IMR-90 (cell line): ENCODE results near the gene TM7SF3. TPM values are rescaled to one million over a fixed set of nuclear protein-coding genes. Genes with fewer than 3 reads are reported as not detected.

ENCODE experiments used
- ATAC-seq: fragments of 200-7000 bp; cut with Tn5 transposase; 2 replicates; pipeline ENCODE4 v1.9.1; 2020; ENCODE audit warnings: low read depth, mild to moderate bottlenecking, moderate library complexity
- BruUV-seq: library from RNA; stranded (reverse); fragments of 400-500 nt; replicated peaks from 2 replicates; lab custom pipeline; 2021; lab: Mats Ljungman, UMichigan
- CTCF ChIA-PET: fragments of 300-600 bp; formaldehyde crosslinking; extraction: SDS; loops from one replicate; lab custom pipeline; 2021; ENCODE audit warnings: antibody characterized with exemption; lab: Yijun Ruan, JAX
- POLR2A ChIA-PET: fragments of 300-600 bp; sonication (Branson Sonifier 250); formaldehyde crosslinking; loops from one replicate; lab custom pipeline; 2022; ENCODE audit warnings: antibody characterized with exemption; ENCODE audit not compliant: unreplicated experiment; lab: Charles Lee
- DNase-seq: peaks from one replicate; pipeline ENCODE4 v3.0.0; 2013
- H2AFZ ChIP-seq: replicated peaks from 2 replicates; pipeline ENCODE3; 2013; ENCODE audit warnings: low read length, mild to moderate bottlenecking; ENCODE audit not compliant: poor library complexity
- H2AK5ac ChIP-seq: 2 replicates; pipeline ENCODE4 v1.6.1; 2013; ENCODE audit warnings: low read depth, low read length, inconsistent platforms
- H2AK9ac ChIP-seq: replicated peaks from 2 replicates; pipeline ENCODE3; 2013; ENCODE audit warnings: mild to moderate bottlenecking, low read depth, low read length, moderate library complexity; ENCODE audit not compliant: poor library complexity
- H2BK120ac ChIP-seq: 2 replicates; pipeline ENCODE4 v1.6.1; 2013; ENCODE audit warnings: low read depth, low read length, inconsistent platforms
- H2BK15ac ChIP-seq: 3 replicates; pipeline ENCODE4 v1.6.1; 2013; ENCODE audit warnings: low read depth, low read length, inconsistent platforms
- H2BK20ac ChIP-seq: 2 replicates; pipeline ENCODE4 v1.6.1; 2013; ENCODE audit warnings: low read depth, mild to moderate bottlenecking, inconsistent platforms, low read length, moderate library complexity
- H2BK5ac ChIP-seq: 2 replicates; pipeline ENCODE4 v1.6.1; 2013; ENCODE audit warnings: mild to moderate bottlenecking, low read depth, low read length, inconsistent platforms; ENCODE audit not compliant: poor library complexity, severe bottlenecking
- H3K14ac ChIP-seq: replicated peaks from 2 replicates; pipeline ENCODE4 v1.6.1; 2013; ENCODE audit warnings: low read depth, low read length, inconsistent platforms
- H3K18ac ChIP-seq: 2 replicates; pipeline ENCODE4 v1.6.1; 2013; ENCODE audit warnings: low read depth, low read length, control low read depth
- H3K23ac ChIP-seq: 2 replicates; pipeline ENCODE4 v1.6.1; 2013; ENCODE audit warnings: low read depth, low read length, inconsistent platforms
- H3K27ac ChIP-seq: 2 replicates; pipeline ENCODE4 v1.5.1; 2013; ENCODE audit warnings: mild to moderate bottlenecking, control low read depth, low read length; ENCODE audit not compliant: insufficient read depth
- H3K27me3 ChIP-seq: 2 replicates; pipeline ENCODE4 v1.6.1; 2013; ENCODE audit warnings: low read length; ENCODE audit not compliant: control insufficient read depth, insufficient read depth
- H3K36me3 ChIP-seq: 2 replicates; pipeline ENCODE4 v1.6.1; 2013; ENCODE audit warnings: low read length, mixed read lengths; ENCODE audit not compliant: control insufficient read depth, insufficient read depth
- H3K4ac ChIP-seq: 2 replicates; pipeline ENCODE4 v1.6.1; 2013; ENCODE audit warnings: low read depth, low read length, inconsistent platforms
- H3K4me1 ChIP-seq: 2 replicates; pipeline ENCODE4 v1.6.1; 2013; ENCODE audit warnings: low read length, mixed read lengths; ENCODE audit not compliant: control insufficient read depth, insufficient read depth
- H3K4me2 ChIP-seq: 2 replicates; pipeline ENCODE4 v1.6.1; 2013; ENCODE audit warnings: low read depth, mild to moderate bottlenecking, control low read depth, low read length, moderate library complexity
- H3K4me3 ChIP-seq: 2 replicates; pipeline ENCODE4 v1.5.1; 2013; ENCODE audit warnings: low read depth, mild to moderate bottlenecking, control low read depth, low read length, moderate library complexity; ENCODE audit not compliant: insufficient read depth
- H3K56ac ChIP-seq: 2 replicates; pipeline ENCODE4 v1.6.1; 2013; ENCODE audit warnings: low read length, inconsistent platforms; ENCODE audit not compliant: insufficient read depth; ENCODE audit errors: extremely low read depth
- H3K79me1 ChIP-seq, 2 experiments: 2 replicates each; pipeline ENCODE4 v1.6.1; 2013; ENCODE audit warnings: low read length in 2 of 2, inconsistent platforms in 1 of 2, low read depth in 1 of 2
- H3K9ac ChIP-seq: 2 replicates; pipeline ENCODE4 v1.6.1; 2013; ENCODE audit warnings: low read depth, low read length, control low read depth
- H3K9me1 ChIP-seq: 2 replicates; pipeline ENCODE4 v1.6.1; 2013; ENCODE audit warnings: low read length, inconsistent platforms; ENCODE audit not compliant: insufficient read depth
- H3K9me3 ChIP-seq: 2 replicates; pipeline ENCODE4 v1.6.1; 2013; ENCODE audit warnings: low read length; ENCODE audit not compliant: control insufficient read depth, insufficient read depth
- H4K20me1 ChIP-seq: 2 replicates; pipeline ENCODE4 v1.6.1; 2013; ENCODE audit warnings: low read length, inconsistent platforms; ENCODE audit not compliant: insufficient read depth
- H4K5ac ChIP-seq: 2 replicates; pipeline ENCODE4 v1.6.1; 2013; ENCODE audit warnings: mild to moderate bottlenecking, low read depth, low read length, control low read depth
- H4K8ac ChIP-seq, 2 experiments: 2 replicates each; pipeline ENCODE4 v1.6.1; 2013; ENCODE audit warnings: low read depth in 2 of 2, low read length in 2 of 2, control low read depth in 1 of 2, inconsistent platforms in 1 of 2
- H4K91ac ChIP-seq: 2 replicates; pipeline ENCODE4 v1.6.1; 2013; ENCODE audit warnings: low read depth, low read length, inconsistent platforms; ENCODE audit not compliant: insufficient read depth
- BHLHE40 ChIP-seq: fragments of 150-350 bp; IDR thresholded peaks from 2 replicates; pipeline ENCODE4 v1.6.1; 2016; ENCODE audit warnings: mild to moderate bottlenecking, low read depth, low read length
- CEBPB ChIP-seq: IDR thresholded peaks from 2 replicates; pipeline ENCODE4 v1.6.1; 2012; ENCODE audit warnings: low read depth, low read length, improper control_type of control experiment
- CHD1 ChIP-seq: IDR thresholded peaks from 2 replicates; pipeline ENCODE4 v1.6.1; 2012; ENCODE audit warnings: low read depth, low read length, improper control_type of control experiment
- FOS ChIP-seq: fragments of 150-350 bp; IDR thresholded peaks from 2 replicates; pipeline ENCODE4 v1.6.1; 2016; ENCODE audit warnings: low read depth, low read length
- MAFK ChIP-seq: IDR thresholded peaks from 2 replicates; pipeline ENCODE4 v1.6.1; 2012; ENCODE audit warnings: low read depth, low read length, improper control_type of control experiment
- MAZ ChIP-seq: IDR thresholded peaks from 2 replicates; pipeline ENCODE4 v1.6.1; 2012; ENCODE audit warnings: low read depth, mild to moderate bottlenecking, low read length, improper control_type of control experiment, moderate library complexity, borderline replicate concordance
- MXI1 ChIP-seq: IDR thresholded peaks from 2 replicates; pipeline ENCODE4 v1.6.1; 2012; ENCODE audit warnings: low read depth, mild to moderate bottlenecking, low read length, moderate library complexity, borderline replicate concordance
- NFE2L2 ChIP-seq: fragments of 150-350 bp; IDR thresholded peaks from 2 replicates; pipeline ENCODE4 v1.6.1; 2016; ENCODE audit warnings: low read depth, mild to moderate bottlenecking, low read length
- POLR2A ChIP-seq: IDR thresholded peaks from 2 replicates; pipeline ENCODE4 v1.6.1; 2012; ENCODE audit warnings: mild to moderate bottlenecking, low read depth, low read length
- RAD21 ChIP-seq: IDR thresholded peaks from 2 replicates; pipeline ENCODE4 v1.6.1; 2012; ENCODE audit warnings: low read length, improper control_type of control experiment
- RCOR1 ChIP-seq: IDR thresholded peaks from 2 replicates; pipeline ENCODE4 v1.6.1; 2012; ENCODE audit warnings: mild to moderate bottlenecking, low read length, improper control_type of control experiment; ENCODE audit not compliant: insufficient replicate concordance
- RFX5 ChIP-seq: IDR thresholded peaks from 2 replicates; pipeline ENCODE4 v1.8.0; 2012; ENCODE audit warnings: low read depth, mild to moderate bottlenecking, low read length, moderate library complexity
- SMC3 ChIP-seq: fragments of 150-350 bp; IDR thresholded peaks from 2 replicates; pipeline ENCODE4 v1.6.1; 2016; ENCODE audit warnings: low read depth, mild to moderate bottlenecking, antibody characterized with exemption, low read length, moderate library complexity
- WGBS, 2 experiments: methylation state at CpG; one replicate each; pipeline versions ENCODE4 v1.1.5 to v1.1.7; 2013; ENCODE audit warnings: missing lambda C conversion rate in 2 of 2; ENCODE audit not compliant: insufficient read length in 1 of 2; ENCODE audit errors: extremely low coverage in 2 of 2; 5-methylcytosine and 5-hydroxymethylcytosine counted together
- dilution Hi-C: fragments of 300-500 bp; cut with HindIII; formaldehyde crosslinking; loops from one replicate; pipeline ENCODE4 v1.14.3; 2018; ENCODE audit warnings: low sequenced_read_pairs; ENCODE audit not compliant: unreplicated experiment
- in situ Hi-C: fragments of 300-500 bp; cut with MboI; formaldehyde crosslinking; loops from 3 replicates; pipeline ENCODE4 v1.14.3; 2019; ENCODE audit warnings: low sequenced_read_pairs, inconsistent platforms, mixed read lengths
- intact Hi-C: fragments of 100-400 bp; cut with micrococcal nuclease; formaldehyde crosslinking; loops from 2 replicates; pipeline ENCODE4 v1.10.0; 2022
- polyA plus RNA-seq, 3 experiments: library from polyadenylated mRNA; depleted of rRNA; stranded (reverse); fragments of >200 nt; gene quantifications; 2 replicates each; pipeline ENCODE4 v1.2.3, GENCODE V29; 2012; ENCODE audit warnings: low replicate concordance in 1 of 3
- total RNA-seq: library from RNA; depleted of rRNA; stranded (reverse); fragments of >200 nt; gene quantifications from 2 replicates; pipeline ENCODE4 v1.2.3, GENCODE V29; 2012
- TF ChIP-seq, protein P1 (sequence below): fragments of 150-350 bp; IDR thresholded peaks from 2 replicates; pipeline ENCODE4 v1.6.1; 2017; ENCODE audit warnings: mild to moderate bottlenecking, antibody characterized with exemption, low read length, low read depth
- TF ChIP-seq, protein P2 (sequence below): fragments of 150-350 bp; IDR thresholded peaks from 2 replicates; pipeline ENCODE4 v1.6.1; 2016; ENCODE audit warnings: low read depth, mild to moderate bottlenecking, low read length, moderate library complexity, borderline replicate concordance
- TF ChIP-seq, protein P3 (sequence below): conservative IDR thresholded peaks from 2 replicates; pipeline ENCODE4 v1.5.1; 2012; ENCODE audit warnings: mild to moderate bottlenecking, low read depth, low read length, improper control_type of control experiment

TM7SF3 gene
- total and polyA plus RNA-seq, 2 of the 4 experiments (the other 2 are of a cell fraction) = 35.3 to 46.6 TPM

DNA sequence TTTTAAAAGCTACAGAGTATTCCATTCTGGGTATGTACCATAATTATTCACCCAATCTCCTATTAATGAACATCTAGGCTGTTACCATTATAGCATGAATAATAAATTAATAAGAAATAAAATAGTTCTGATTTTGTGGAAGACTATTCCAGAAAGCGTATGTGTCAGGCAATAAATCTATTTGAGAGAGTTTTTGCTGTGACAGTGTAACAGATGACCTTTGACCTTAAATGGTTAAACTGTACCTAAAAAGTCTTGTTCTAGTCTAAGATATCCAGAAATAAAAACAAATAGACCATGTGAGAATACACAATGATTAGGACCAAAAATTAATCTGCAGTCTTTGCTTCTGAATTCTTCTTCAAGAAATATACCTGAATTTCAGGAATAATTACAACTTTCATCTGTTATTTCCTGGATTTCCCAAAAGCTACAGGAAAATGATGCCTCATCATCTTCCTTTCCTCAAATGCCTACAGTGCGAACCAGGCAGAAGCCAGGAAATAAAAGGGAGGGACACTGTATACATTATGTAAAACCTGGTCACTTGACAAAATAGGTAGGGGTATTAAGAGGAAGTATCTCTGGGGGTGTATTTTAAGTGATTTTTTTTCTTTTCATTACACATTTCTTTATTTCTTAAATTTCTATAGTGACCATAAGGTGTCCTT, 7.3 kb downstream of the TM7SF3 start:
- no peak overlapping the region for H3K4ac ChIP-seq
- BruUV-seq = no TSS peak
- no peak overlapping the region for H2BK120ac ChIP-seq
- no peak overlapping the region for H2AFZ ChIP-seq
- H3K23ac ChIP-seq = no peak overlapping the region
- no peak for DNase-seq
- peaks cover 7 to 32% of the 10 kb centered on the region in 2 experiments for H3K79me1 ChIP-seq
- TF ChIP-seq CEBPB (no peak), POLR2A (no peak), RFX5 (no peak), RCOR1 (no peak), MAZ (no peak), NFE2L2 (no peak), MXI1 (no peak), FOS (no peak), BHLHE40 (no peak), MAFK (no peak), RAD21 (no peak), CHD1 (no peak), SMC3 (no peak)
- TF ChIP-seq, protein P1, sequence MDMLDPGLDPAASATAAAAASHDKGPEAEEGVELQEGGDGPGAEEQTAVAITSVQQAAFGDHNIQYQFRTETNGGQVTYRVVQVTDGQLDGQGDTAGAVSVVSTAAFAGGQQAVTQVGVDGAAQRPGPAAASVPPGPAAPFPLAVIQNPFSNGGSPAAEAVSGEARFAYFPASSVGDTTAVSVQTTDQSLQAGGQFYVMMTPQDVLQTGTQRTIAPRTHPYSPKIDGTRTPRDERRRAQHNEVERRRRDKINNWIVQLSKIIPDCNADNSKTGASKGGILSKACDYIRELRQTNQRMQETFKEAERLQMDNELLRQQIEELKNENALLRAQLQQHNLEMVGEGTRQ = no peak
- TF ChIP-seq, protein P2, sequence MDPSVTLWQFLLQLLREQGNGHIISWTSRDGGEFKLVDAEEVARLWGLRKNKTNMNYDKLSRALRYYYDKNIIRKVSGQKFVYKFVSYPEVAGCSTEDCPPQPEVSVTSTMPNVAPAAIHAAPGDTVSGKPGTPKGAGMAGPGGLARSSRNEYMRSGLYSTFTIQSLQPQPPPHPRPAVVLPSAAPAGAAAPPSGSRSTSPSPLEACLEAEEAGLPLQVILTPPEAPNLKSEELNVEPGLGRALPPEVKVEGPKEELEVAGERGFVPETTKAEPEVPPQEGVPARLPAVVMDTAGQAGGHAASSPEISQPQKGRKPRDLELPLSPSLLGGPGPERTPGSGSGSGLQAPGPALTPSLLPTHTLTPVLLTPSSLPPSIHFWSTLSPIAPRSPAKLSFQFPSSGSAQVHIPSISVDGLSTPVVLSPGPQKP = no peak
- TF ChIP-seq, protein P3, sequence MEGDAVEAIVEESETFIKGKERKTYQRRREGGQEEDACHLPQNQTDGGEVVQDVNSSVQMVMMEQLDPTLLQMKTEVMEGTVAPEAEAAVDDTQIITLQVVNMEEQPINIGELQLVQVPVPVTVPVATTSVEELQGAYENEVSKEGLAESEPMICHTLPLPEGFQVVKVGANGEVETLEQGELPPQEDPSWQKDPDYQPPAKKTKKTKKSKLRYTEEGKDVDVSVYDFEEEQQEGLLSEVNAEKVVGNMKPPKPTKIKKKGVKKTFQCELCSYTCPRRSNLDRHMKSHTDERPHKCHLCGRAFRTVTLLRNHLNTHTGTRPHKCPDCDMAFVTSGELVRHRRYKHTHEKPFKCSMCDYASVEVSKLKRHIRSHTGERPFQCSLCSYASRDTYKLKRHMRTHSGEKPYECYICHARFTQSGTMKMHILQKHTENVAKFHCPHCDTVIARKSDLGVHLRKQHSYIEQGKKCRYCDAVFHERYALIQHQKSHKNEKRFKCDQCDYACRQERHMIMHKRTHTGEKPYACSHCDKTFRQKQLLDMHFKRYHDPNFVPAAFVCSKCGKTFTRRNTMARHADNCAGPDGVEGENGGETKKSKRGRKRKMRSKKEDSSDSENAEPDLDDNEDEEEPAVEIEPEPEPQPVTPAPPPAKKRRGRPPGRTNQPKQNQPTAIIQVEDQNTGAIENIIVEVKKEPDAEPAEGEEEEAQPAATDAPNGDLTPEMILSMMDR = no peak
- intact Hi-C loops (no loop called here), in situ Hi-C loops (no loop called here), dilution Hi-C loops (no loop called here)
- no peak overlapping the region for H3K4me2 ChIP-seq
- H3K4me3 ChIP-seq = no peak overlapping the region
- no peaks in the 10 kb centered on the region for H3K27me3 ChIP-seq
- no peak overlapping the region for H2AK5ac ChIP-seq
- H4K5ac ChIP-seq = no peak overlapping the region
- no peak overlapping the region for H2BK20ac ChIP-seq
- POLR2A ChIA-PET = no interaction called here
- H3K9me1 ChIP-seq = 0 out of 2 replicates have a peak, but pooled peaks cover 6% of the 10 kb centered on the region
- no peak for ATAC-seq
- WGBS, 2 experiments = no CpG with 5 or more reads among the region's 2 CpGs
- no peaks in the 10 kb centered on the region for H3K9me3 ChIP-seq
- H4K91ac ChIP-seq = no peak overlapping the region
- no peak overlapping the region for H3K9ac ChIP-seq
- no peak overlapping the region for H2BK5ac ChIP-seq
- H4K8ac ChIP-seq = no peak overlapping the region
- CTCF ChIA-PET = no interaction called here
- H3K27ac ChIP-seq = no peak overlapping the region
- H2BK15ac ChIP-seq = no peak overlapping the region
- H3K18ac ChIP-seq = no peak overlapping the region
- no peak overlapping the region for H3K14ac ChIP-seq
- no peaks in the 10 kb centered on the region; the same call in none of the 2 replicates for H4K20me1 ChIP-seq
- H2AK9ac ChIP-seq = no peak overlapping the region
- no peaks in the 10 kb centered on the region for H3K4me1 ChIP-seq
- H3K36me3 ChIP-seq = no peaks in the 10 kb centered on the region
- no peak overlapping the region for H3K56ac ChIP-seq
